Endothelial cell of umbilical vein (primary cell): Measurements from ENCODE around the gene PDHX.

Experiments used
- CTCF ChIP-seq, 2 donors: IDR thresholded peaks; 1 replicate in 1 of 2; 2 replicates in 1 of 2; pipeline ENCODE4 v1.5.1; 2011; ENCODE audit warnings: low read length in 2 of 2, mild to moderate bottlenecking in 2 of 2, moderate library complexity in 2 of 2, control low read depth in 1 of 2, inconsistent platforms in 1 of 2, low read depth in 1 of 2; ENCODE audit not compliant: insufficient read depth in 1 of 2; ENCODE audit errors: extremely low read depth in 1 of 2
- EZH2 ChIP-seq: IDR thresholded peaks from 2 replicates; pipeline ENCODE4 v1.6.1; 2012; ENCODE audit warnings: borderline replicate concordance, low read depth, mild to moderate bottlenecking, moderate library complexity, low read length, inconsistent platforms; ENCODE audit not compliant: severe bottlenecking
- POLR2AphosphoS5 ChIP-seq: IDR thresholded peaks from 2 replicates; pipeline ENCODE4 v1.6.1; 2012; ENCODE audit warnings: low read depth, mild to moderate bottlenecking, control low read depth, low read length, moderate library complexity; ENCODE audit not compliant: insufficient read depth

GRCh38 chr11:34928268-34928959 lies 12.0 kb downstream of the PDHX start:
- TF ChIP-seq POLR2AphosphoS5, result no peak
- no peak for TF ChIP-seq CTCF (IDR thresholded peaks at IDR 0.05; ENCODE audit: extremely low read depth in 1 of 2, insufficient read depth in 1 of 2, low read depth in 1 of 2, low read length in 2 of 2)
- TF ChIP-seq EZH2, result no peak
